Astrocyte of the spinal cord (primary cell): ENCODE results near the gene CASP14.

Experiments
- DNase-seq: peaks from one replicate; pipeline ENCODE4 v3.0.0; 2011; ENCODE audit warnings: low read depth, low spot score
- H3K4me3 ChIP-seq: 2 replicates; pipeline ENCODE4 v1.5.1; 2011; ENCODE audit warnings: low read depth, mild to moderate bottlenecking, low read length, moderate library complexity
- in situ Hi-C: cut with HindIII; loops from 2 replicates; pipeline ENCODE4 v1.10.0; 2017; ENCODE audit warnings: low sequenced_read_pairs
- TF ChIP-seq, protein P1 (sequence below): IDR thresholded peaks from 2 replicates; pipeline ENCODE4 v1.5.1; 2012; ENCODE audit warnings: low read depth, mild to moderate bottlenecking, low read length, inconsistent platforms

The CASP14 gene

DNA sequence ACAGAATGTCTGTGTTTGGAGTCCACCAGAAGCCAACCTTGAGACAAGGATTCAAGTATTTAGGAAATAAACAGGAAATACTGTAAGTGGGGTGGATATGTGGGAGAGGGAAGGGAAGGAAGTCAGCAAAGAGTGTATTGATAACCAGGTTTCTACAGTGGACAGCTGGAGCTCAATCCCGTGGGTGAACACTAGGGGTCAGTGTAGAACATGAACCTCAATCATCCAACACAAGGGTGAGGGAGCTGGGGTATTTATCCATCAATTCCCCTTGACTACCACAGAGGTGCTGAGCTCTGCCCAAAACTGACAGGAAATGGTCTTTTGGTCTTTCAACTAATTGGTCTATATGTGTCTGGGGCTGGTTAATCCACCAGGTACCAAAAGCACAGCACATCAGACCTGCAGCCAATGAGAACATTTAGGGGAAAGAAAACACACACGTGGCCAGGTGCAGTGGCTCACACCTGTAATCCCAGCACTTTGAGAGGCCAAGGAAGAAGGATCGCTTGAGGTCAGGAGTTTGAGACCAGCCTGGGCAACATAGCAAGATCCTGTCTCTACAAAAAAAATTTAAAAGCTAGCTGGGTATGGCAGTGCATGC lies 52.3 kb downstream of the CASP14 start:
- DNase-seq: peak; percentile 39
- in situ Hi-C loops: no loop called here
- H3K4me3 ChIP-seq: no peak overlapping the region
- TF ChIP-seq, protein P1, sequence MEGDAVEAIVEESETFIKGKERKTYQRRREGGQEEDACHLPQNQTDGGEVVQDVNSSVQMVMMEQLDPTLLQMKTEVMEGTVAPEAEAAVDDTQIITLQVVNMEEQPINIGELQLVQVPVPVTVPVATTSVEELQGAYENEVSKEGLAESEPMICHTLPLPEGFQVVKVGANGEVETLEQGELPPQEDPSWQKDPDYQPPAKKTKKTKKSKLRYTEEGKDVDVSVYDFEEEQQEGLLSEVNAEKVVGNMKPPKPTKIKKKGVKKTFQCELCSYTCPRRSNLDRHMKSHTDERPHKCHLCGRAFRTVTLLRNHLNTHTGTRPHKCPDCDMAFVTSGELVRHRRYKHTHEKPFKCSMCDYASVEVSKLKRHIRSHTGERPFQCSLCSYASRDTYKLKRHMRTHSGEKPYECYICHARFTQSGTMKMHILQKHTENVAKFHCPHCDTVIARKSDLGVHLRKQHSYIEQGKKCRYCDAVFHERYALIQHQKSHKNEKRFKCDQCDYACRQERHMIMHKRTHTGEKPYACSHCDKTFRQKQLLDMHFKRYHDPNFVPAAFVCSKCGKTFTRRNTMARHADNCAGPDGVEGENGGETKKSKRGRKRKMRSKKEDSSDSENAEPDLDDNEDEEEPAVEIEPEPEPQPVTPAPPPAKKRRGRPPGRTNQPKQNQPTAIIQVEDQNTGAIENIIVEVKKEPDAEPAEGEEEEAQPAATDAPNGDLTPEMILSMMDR: peak; percentile 79

DNA sequence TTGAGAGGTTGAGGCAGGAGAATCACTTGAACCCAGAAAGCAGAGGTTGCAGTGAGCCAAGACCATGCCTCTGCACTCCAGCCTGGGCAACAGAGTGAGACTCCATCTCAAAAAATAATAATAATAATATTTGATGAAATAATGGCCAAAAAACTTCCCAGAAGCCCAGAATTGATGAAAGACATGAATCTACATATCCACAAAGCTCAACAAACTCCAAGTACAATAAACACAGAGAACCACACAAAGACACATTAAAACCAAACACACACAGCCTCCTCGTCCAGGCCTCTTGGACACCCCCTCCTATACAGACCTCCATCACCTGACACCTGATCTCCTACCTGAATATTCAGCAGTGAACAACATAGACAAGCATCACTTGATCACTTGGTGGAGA lies 54.7 kb downstream of the CASP14 start:
- TF ChIP-seq, protein P1: no peak
- in situ Hi-C loops: no loop called here
- H3K4me3 ChIP-seq: no peak overlapping the region
- DNase-seq: no peak

DNA sequence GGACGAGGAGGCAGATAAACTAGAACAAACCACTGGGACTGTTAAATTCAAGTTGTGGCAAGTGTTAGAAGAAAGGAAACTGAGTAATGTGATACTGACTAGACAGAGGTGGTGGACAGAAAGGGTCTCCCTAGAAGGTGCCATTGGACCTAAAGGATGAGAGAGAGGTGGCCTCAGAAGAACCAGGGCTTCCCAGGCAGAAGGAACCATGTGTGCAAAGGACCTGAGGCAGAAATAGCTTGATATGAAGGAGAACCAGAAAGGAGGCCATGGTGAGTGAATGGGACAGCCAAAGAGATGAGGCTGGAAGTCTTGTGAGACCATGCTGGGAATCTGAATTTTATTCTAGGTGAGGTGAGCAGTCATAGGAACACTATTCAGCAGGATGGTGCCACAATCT lies 55.1 kb downstream of the CASP14 start:
- in situ Hi-C loops: no loop called here
- no peak for DNase-seq
- TF ChIP-seq, protein P1: no peak
- H3K4me3 ChIP-seq: no peak overlapping the region

DNA sequence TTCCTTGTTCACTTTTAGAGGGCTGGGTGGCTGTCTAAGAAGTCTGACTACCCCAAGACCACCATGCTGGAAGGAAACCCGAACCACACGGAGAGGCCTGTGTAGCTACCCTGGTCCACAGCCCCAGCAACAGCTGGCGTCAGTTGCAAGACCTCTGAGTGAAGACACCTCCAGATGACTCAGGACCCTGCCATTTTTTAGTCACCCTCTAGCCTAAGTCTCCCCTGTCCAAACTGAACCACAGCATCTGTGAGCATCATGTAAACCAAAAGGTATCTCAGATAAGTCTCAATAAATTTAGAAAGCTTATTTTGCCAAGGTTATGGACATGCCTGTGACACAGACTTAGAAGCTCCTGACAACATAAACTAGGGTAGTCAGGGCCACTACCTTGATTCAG lies 55.8 kb downstream of the CASP14 start:
- H3K4me3 ChIP-seq: no peak overlapping the region
- TF ChIP-seq, protein P1: no peak
- DNase-seq: no peak
- in situ Hi-C loops: no loop called here

DNA sequence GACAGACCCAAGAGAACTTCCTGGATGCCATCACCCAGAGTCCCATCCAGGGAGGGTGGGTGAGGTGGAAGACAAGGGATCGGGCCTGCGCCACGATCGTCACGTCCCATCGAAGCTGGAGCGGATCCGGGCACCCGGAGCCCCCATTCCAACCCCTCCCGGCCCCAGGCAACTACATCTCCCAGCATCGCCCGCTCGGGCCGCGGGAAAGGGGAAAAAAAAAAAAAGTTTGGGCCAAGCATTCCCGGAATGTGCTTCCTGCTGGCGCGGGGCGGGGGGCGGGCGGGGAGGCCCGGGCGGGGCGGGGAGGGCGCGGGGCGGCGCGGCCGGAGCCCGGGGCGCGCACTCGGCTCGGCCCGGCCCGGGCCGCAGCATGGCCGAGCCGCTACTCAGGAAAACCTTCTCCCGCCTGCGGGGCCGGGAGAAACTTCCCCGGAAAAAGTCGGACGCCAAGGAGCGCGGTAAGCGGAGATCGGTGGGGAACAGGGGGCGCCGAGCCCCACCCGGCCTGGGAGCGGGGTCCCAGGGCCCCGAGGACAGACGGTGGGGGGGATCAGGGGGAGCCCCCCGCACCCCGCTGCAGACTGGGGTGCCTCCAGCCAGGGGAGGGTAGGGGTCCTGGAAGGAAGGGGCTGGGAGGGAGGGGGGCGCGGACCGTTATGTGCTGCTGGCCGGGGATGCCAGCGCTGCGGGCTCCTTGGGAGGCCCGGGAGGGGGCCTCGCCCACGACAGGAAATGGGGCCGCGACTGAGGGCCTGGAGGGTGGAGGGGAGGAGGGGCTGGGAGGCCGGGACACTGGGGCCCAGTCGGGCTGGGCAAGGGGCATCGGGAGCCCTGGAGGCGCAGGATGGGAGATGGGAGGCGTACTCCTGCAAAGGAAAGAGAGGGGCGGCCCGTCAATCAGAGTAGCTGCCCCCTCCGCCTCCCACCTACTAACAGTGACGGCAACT lies 58.1 kb downstream of the CASP14 start, which contains the start of gene SYDE1:
TSS of gene SYDE1 (plus strand) at position 341 of the 950 bp plus-strand sequence. CDS start at position 374, 33 bp downstream.
- peak; percentile 68 for DNase-seq
- in situ Hi-C loops: no loop called here
- TF ChIP-seq, protein P1: no peak
- peak within 1 kb of the TSS; percentile 77 for H3K4me3 ChIP-seq
